RCC 7860 (cell line): ENCODE results near the gene ALDH1A2.
"Not testable (repeated sequence)": the region's sequence is repeated elsewhere in the genome, so short reads cannot be mapped to it uniquely, and the experiment has no call there.

Experiments
- DNase-seq: peaks from one replicate; pipeline ENCODE4 v3.0.0-alpha.2; 2015; ENCODE audit warnings: low spot score
- FAIRE-seq: peaks from 2 replicates; lab custom pipeline; 2012; peaks lifted over from hg19 to GRCh38; lab: Jason Lieb, UNC

ALDH1A2 gene

GRCh38 chr15:58002338-58003126 is 63.0 kb downstream of the ALDH1A2 start:
- no peak for DNase-seq

GRCh38 chr15:57999699-58000098 is 65.8 kb downstream of the ALDH1A2 start:
- not testable (repeated sequence) for FAIRE-seq, DNase-seq

More at GRCh38 chr15:58002338-58003126, 63.0 kb downstream of the ALDH1A2 start:
- no peak for FAIRE-seq

GRCh38 chr15:57996561-57996960 is 69.0 kb downstream of the ALDH1A2 start:
- FAIRE-seq: no peak
- DNase-seq: no peak

GRCh38 chr15:57994221-57995049 is 71.1 kb downstream of the ALDH1A2 start:
- FAIRE-seq: no peak
- no peak for DNase-seq

GRCh38 chr15:57993409-57994145 is 71.9 kb downstream of the ALDH1A2 start:
- no peak for DNase-seq
- FAIRE-seq: no peak

- FAIRE-seq (no peak), DNase-seq (no peak)
Observed at GRCh38 chr15:57992761-57993355, 72.7 kb downstream of the ALDH1A2 start.

GRCh38 chr15:57973534-57973933 is 92.0 kb downstream of the ALDH1A2 start:
- DNase-seq (no peak), FAIRE-seq (no peak)

GRCh38 chr15:57972864-57973263 is 92.6 kb downstream of the ALDH1A2 start:
- DNase-seq (no peak), FAIRE-seq (no peak)

GRCh38 chr15:57969996-57970395 is 95.5 kb downstream of the ALDH1A2 start:
- DNase-seq (no peak), FAIRE-seq (no peak)

- FAIRE-seq: no peak
- no peak for DNase-seq
Observed at GRCh38 chr15:57969355-57969754, 96.2 kb downstream of the ALDH1A2 start.

- DNase-seq (no peak), FAIRE-seq (no peak)
Observed at GRCh38 chr15:57962887-57963286, 102.6 kb downstream of the ALDH1A2 start.

- FAIRE-seq (no peak), DNase-seq (no peak)
Observed at GRCh38 chr15:57961919-57962318, 103.6 kb downstream of the ALDH1A2 start.

- FAIRE-seq (no peak), DNase-seq (no peak)
Observed at GRCh38 chr15:57957113-57957512, 108.4 kb downstream of the ALDH1A2 start.

- no peak for DNase-seq
- no peak for FAIRE-seq
Observed at GRCh38 chr15:57953874-57954273, 111.6 kb downstream of the ALDH1A2 start.

GRCh38 chr15:57951328-57951932 is 114.1 kb downstream of the ALDH1A2 start:
- no peak for FAIRE-seq

GRCh38 chr15:57950381-57950946 is 115.0 kb downstream of the ALDH1A2 start:
- no peak for FAIRE-seq

More at GRCh38 chr15:57951328-57951932, 114.1 kb downstream of the ALDH1A2 start:
- DNase-seq: no peak

GRCh38 chr15:57949374-57949943 is 116.1 kb downstream of the ALDH1A2 start:
- FAIRE-seq (no peak), DNase-seq (no peak)

More at GRCh38 chr15:57950381-57950946, 115.0 kb downstream of the ALDH1A2 start:
- DNase-seq: no peak

- FAIRE-seq (no peak), DNase-seq (no peak)
Observed at GRCh38 chr15:57948351-57949289, 116.9 kb downstream of the ALDH1A2 start.
